HEK293T (cell line): ENCODE results near the gene SUSD1.

Experiments
- BHLHE40 ChIP-seq: fragments of 450-650 bp; IDR thresholded peaks from 2 replicates; pipeline ENCODE4 v1.6.1; 2016; ENCODE audit warnings: mild to moderate bottlenecking, moderate library complexity, borderline replicate concordance
- ELF4 ChIP-seq: fragments of 450-650 bp; IDR thresholded peaks from 2 replicates; pipeline ENCODE4 v1.6.1; 2017; ENCODE audit warnings: antibody characterized with exemption
- FOXA1 ChIP-seq: fragments of 450-650 bp; IDR thresholded peaks from 2 replicates; pipeline ENCODE4 v1.6.1; 2016; ENCODE audit warnings: mild to moderate bottlenecking
- FOXK2 ChIP-seq: fragments of 450-650 bp; IDR thresholded peaks from 2 replicates; pipeline ENCODE4 v1.6.1; 2016; ENCODE audit warnings: mild to moderate bottlenecking
- FOXM1 ChIP-seq: fragments of 450-650 bp; IDR thresholded peaks from 2 replicates; pipeline ENCODE4 v1.6.1; 2017; ENCODE audit warnings: mild to moderate bottlenecking, borderline replicate concordance
- HDGF ChIP-seq: fragments of 450-650 bp; IDR thresholded peaks from 2 replicates; pipeline ENCODE4 v1.6.1; 2017; ENCODE audit warnings: antibody characterized with exemption, borderline replicate concordance
- PKNOX1 ChIP-seq: fragments of 450-650 bp; IDR thresholded peaks from 2 replicates; pipeline ENCODE4 v1.6.1; 2016
- ZNF384 ChIP-seq: fragments of 450-650 bp; IDR thresholded peaks from 2 replicates; pipeline ENCODE4 v1.6.1; 2016

GRCh38 chr9:112144807-112145206 is 30.3 kb downstream of the SUSD1 start:
- TF ChIP-seq FOXK2 (no peak), BHLHE40 (no peak), ELF4 (no peak), FOXA1 (no peak), ZNF384 (no peak), HDGF (no peak), PKNOX1 (no peak), FOXM1 (no peak)
